Stimulated activated naive CD8-positive, alpha-beta T cell treated with anti-CD3 and anti-CD28 coated beads, Interleukin-15, Interleukin-2, amounts not matched to agents 100 ng/mL and 50 ng/mL, for 24 hours (primary cell): ENCODE measurements around the gene SNX33.

Experiments used
- H3K27ac Mint-ChIP-seq: one replicate; pipeline ENCODE4 v1.8.0; 2021; ENCODE audit warnings: mild to moderate bottlenecking, mixed read lengths
- H3K27me3 Mint-ChIP-seq: one replicate; pipeline ENCODE4 v1.8.0; 2021; ENCODE audit warnings: mixed read lengths
- H3K36me3 Mint-ChIP-seq: one replicate; pipeline ENCODE4 v1.8.0; 2021; ENCODE audit warnings: low read depth, mixed read lengths
- H3K4me1 Mint-ChIP-seq: one replicate; pipeline ENCODE4 v1.8.0; 2021; ENCODE audit warnings: low read depth, mixed read lengths
- H3K4me3 Mint-ChIP-seq: one replicate; pipeline ENCODE4 v1.8.0; 2021; ENCODE audit warnings: mild to moderate bottlenecking, mixed read lengths
- H3K9me3 Mint-ChIP-seq: one replicate; pipeline ENCODE4 v1.8.0; 2021; ENCODE audit warnings: mixed read lengths

Gene SNX33

DNA sequence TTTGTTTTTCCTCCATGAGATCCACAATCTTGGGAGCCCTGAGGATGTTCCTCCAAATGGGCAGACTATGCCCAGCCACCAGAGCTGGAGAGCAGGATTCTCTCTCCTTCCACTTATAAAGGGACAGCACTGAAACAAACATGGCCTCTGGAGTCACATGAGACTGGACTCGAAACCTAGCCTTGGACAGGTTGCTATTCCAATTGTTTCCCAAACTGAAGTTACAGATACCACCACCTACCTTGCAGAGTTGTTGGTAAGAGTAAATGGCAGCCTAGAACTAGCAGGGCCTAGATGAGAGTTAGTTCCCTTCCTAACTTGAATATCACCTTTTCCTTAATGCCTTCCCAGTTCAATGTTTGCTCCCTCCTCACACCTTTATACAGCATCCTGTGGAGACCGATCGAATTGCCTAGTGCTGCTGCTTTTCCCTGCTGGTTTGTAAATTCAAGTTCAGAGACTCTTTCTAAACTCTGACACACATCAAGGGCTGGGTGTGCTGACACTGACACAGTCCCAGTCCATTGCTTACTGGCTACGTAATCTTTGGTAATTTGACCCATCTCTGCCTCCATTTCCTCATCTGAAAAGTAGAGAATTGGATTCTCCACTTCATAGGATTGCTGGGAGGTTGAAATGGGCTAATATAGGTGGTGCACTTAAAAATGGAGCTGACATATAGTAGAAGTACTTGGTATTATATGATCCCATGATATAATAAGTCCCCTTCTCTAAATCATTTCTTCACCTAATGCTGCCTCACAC lies 10.3 kb upstream of the SNX33 start:
- Mint-ChIP-seq H3K4me1 (peaks cover 34% of the 10 kb centered on the region), H3K36me3 (peaks cover 26% of the 10 kb centered on the region), H3K4me3 (peak overlapping the region; percentile 99), H3K9me3 (no peaks in the 10 kb centered on the region), H3K27ac (peak overlapping the region; percentile 61), H3K27me3 (no peaks in the 10 kb centered on the region)

- Mint-ChIP-seq H3K4me3 (peak overlapping the region; percentile 99), H3K36me3 (peaks cover 26% of the 10 kb centered on the region), H3K27me3 (no peaks in the 10 kb centered on the region), H3K4me1 (peaks cover 34% of the 10 kb centered on the region), H3K9me3 (no peaks in the 10 kb centered on the region), H3K27ac (peak overlapping the region; percentile 97)
These were observed 8.5 kb upstream of the SNX33 start for GRCh38 chr15:75639191-75639708.

GRCh38 chr15:75639709-75640482 lies 7.8 kb upstream of the SNX33 start, which contains the start of gene IMP3:
IMP3 (minus strand) TSS chr15:75640224; CDS start chr15:75640168, 56 bp downstream.
- Mint-ChIP-seq H3K4me3 (peak within 1 kb of the TSS; percentile 99), H3K27ac (peak within 1 kb of the TSS; percentile 97), H3K36me3 (peaks cover 26% of the 10 kb centered on the region), H3K27me3 (no peaks in the 10 kb centered on the region), H3K4me1 (peaks cover 34% of the 10 kb centered on the region), H3K9me3 (no peaks in the 10 kb centered on the region)

GRCh38 chr15:75640483-75641178 lies 7.1 kb upstream of the SNX33 start:
- Mint-ChIP-seq H3K4me3 (peak overlapping the region; percentile 99), H3K4me1 (peaks cover 34% of the 10 kb centered on the region), H3K27ac (peak overlapping the region; percentile 97), H3K36me3 (peaks cover 26% of the 10 kb centered on the region), H3K27me3 (no peaks in the 10 kb centered on the region), H3K9me3 (no peaks in the 10 kb centered on the region)

DNA sequence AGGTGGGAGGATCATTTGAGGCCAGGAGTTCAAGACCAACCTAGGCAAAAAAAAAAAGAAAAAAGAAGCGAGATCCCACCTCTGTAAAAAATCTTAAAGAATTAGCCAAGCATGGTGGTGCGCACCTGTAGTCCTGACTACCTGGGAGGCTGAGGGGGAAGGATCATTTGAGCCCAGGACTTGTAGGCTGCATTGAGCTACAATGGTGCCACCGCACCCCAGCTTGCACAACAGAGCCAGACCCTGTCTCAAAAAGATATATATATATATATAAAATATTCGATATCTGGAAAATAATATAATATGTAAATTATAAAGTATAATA lies 6.6 kb upstream of the SNX33 start:
- Mint-ChIP-seq H3K27me3 (peaks cover under 1% of the 10 kb centered on the region), H3K4me3 (peak overlapping the region; percentile 99), H3K36me3 (peaks cover 26% of the 10 kb centered on the region), H3K9me3 (no peaks in the 10 kb centered on the region), H3K4me1 (peaks cover 32% of the 10 kb centered on the region), H3K27ac (peak overlapping the region; percentile 97)

DNA sequence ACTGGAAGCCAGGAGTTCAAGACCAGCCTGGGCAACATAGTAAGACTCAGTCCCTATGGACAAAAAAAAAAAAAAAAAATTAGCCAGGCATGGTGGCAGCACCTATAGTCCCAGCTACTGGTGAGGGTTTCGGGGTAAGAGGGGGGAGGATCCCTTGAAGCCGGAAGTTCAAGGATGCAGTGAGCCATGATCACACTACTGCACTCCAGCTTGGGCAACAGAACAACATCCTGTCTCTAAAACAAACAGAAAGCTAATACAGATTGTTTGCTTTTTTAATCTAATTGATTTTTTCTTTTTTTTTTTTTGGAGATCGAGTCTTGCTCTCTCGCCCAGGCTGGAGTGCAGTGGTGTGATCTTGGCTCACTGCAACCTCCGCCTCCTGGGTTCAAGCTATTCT lies 6.1 kb upstream of the SNX33 start:
- H3K27ac Mint-ChIP-seq = no peak overlapping the region
- peaks cover 26% of the 10 kb centered on the region for H3K36me3 Mint-ChIP-seq
- no peaks in the 10 kb centered on the region for H3K9me3 Mint-ChIP-seq
- no peak overlapping the region for H3K4me3 Mint-ChIP-seq
- peaks cover 36% of the 10 kb centered on the region for H3K4me1 Mint-ChIP-seq
- H3K27me3 Mint-ChIP-seq = peaks cover 5% of the 10 kb centered on the region

DNA sequence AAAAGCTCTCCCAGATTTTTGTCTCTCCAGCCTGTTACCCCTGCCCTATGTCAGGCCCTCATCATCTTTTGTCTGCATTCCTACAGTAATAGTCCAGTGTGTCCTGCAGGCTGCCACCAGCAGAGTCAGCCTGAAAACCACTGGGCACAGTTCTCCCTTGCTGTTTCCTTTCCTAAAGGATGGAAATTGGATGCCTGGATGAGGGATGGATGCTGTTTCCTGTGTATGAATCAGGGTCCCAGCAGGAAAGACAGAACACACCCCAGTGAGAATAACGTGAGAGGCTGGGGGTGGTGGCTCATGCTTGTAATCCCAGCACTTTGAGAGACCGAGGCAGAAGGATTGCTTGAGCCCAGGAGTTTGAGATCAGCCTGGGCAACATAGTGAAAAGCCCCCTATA lies 3.3 kb upstream of the SNX33 start:
- Mint-ChIP-seq H3K4me3 (no peak overlapping the region), H3K27me3 (peaks cover 9% of the 10 kb centered on the region), H3K27ac (no peak overlapping the region)

GRCh38 chr15:75646112-75646943 lies 1.4 kb upstream of the SNX33 start:
- Mint-ChIP-seq H3K36me3 (no peaks in the 10 kb centered on the region), H3K27ac (peak overlapping the region; percentile 59), H3K27me3 (peaks cover 9% of the 10 kb centered on the region), H3K9me3 (no peaks in the 10 kb centered on the region), H3K4me3 (peak overlapping the region; percentile 82), H3K4me1 (peaks cover 27% of the 10 kb centered on the region)

More for the DNA sequence above, 3.3 kb upstream of the SNX33 start:
- H3K9me3 Mint-ChIP-seq = no peaks in the 10 kb centered on the region
- H3K4me1 Mint-ChIP-seq = peaks cover 16% of the 10 kb centered on the region
- peaks cover under 1% of the 10 kb centered on the region for H3K36me3 Mint-ChIP-seq

- peak overlapping the region; percentile 59 for H3K27ac Mint-ChIP-seq
- no peaks in the 10 kb centered on the region for H3K36me3 Mint-ChIP-seq
- peaks cover 33% of the 10 kb centered on the region for H3K4me1 Mint-ChIP-seq
- no peaks in the 10 kb centered on the region for H3K9me3 Mint-ChIP-seq
- H3K4me3 Mint-ChIP-seq = peak overlapping the region; percentile 82
- peaks cover 9% of the 10 kb centered on the region for H3K27me3 Mint-ChIP-seq
These were observed 758 bp upstream of the SNX33 start for GRCh38 chr15:75646944-75647364.

- Mint-ChIP-seq H3K4me1 (peaks cover 35% of the 10 kb centered on the region), H3K27ac (peak overlapping the region; percentile 81), H3K4me3 (peak overlapping the region; percentile 86), H3K27me3 (peaks cover 9% of the 10 kb centered on the region), H3K9me3 (no peaks in the 10 kb centered on the region), H3K36me3 (no peaks in the 10 kb centered on the region)
These were observed 666 bp downstream of the SNX33 start for GRCh38 chr15:75648156-75649000.

- Mint-ChIP-seq H3K4me3 (peak overlapping the region; percentile 86), H3K9me3 (no peaks in the 10 kb centered on the region)
These were observed 1.5 kb downstream of the SNX33 start for GRCh38 chr15:75649045-75649761.

DNA sequence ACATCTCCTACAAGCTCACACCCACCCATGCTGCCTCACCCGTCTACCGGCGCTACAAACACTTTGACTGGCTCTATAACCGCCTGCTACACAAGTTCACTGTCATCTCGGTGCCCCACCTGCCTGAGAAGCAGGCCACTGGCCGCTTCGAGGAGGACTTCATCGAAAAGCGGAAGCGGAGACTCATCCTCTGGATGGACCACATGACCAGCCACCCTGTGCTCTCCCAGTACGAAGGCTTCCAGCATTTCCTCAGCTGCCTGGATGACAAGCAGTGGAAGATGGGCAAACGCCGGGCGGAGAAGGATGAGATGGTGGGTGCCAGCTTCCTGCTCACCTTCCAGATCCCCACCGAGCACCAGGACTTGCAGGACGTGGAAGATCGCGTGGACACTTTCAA lies 2.1 kb downstream of the SNX33 start:
- Mint-ChIP-seq H3K4me3 (peak overlapping the region; percentile 49), H3K27me3 (peaks cover 9% of the 10 kb centered on the region), H3K27ac (no peak overlapping the region), H3K36me3 (no peaks in the 10 kb centered on the region), H3K9me3 (no peaks in the 10 kb centered on the region), H3K4me1 (peaks cover 35% of the 10 kb centered on the region)

More at GRCh38 chr15:75649045-75649761, 1.5 kb downstream of the SNX33 start:
- peaks cover 35% of the 10 kb centered on the region for H3K4me1 Mint-ChIP-seq
- H3K27me3 Mint-ChIP-seq = peaks cover 9% of the 10 kb centered on the region
- H3K27ac Mint-ChIP-seq = no peak overlapping the region
- H3K36me3 Mint-ChIP-seq = no peaks in the 10 kb centered on the region
